ENCODE measurements around the gene IL16.

Gene IL16

DNA sequence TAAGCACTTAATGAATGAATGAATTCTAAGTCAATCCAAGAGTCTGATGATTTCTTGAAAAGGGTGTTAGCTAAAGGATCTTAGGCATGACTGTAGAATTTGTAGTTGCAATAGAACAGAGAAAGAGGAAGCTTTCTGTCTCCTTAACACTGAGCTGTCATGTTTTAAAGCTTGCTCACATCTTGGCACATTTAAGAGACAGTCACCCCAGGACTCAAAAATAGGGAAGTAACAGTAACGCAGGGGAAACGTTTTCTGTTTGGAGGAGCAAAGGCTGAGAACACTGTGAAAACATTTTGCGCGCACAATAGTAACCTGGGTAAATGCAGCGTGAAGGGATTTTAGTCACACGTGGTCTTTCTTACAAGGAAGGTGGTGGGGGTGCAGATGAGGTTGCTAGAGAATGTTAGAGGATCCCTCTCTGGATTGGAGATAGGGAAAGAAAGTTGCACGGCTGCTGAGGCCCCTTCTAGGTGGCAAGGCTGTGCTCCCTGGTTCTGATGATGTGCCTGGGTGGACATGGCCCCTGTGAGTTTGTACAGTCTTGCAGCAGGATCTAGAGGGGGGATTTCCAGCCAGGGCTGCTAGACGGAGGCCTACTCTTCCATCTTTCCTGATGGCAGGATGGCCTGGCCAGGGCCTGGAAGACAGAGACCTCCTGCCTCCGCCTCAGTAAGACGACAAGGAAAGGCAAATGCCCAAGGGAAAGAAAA is 115.2 kb downstream of the IL16 start:
- no peak overlapping the region for H3K27ac ChIP-seq
- no peak for TF ChIP-seq ZFX (IDR thresholded peaks at IDR 0.05; ENCODE audit: borderline replicate concordance)

DNA sequence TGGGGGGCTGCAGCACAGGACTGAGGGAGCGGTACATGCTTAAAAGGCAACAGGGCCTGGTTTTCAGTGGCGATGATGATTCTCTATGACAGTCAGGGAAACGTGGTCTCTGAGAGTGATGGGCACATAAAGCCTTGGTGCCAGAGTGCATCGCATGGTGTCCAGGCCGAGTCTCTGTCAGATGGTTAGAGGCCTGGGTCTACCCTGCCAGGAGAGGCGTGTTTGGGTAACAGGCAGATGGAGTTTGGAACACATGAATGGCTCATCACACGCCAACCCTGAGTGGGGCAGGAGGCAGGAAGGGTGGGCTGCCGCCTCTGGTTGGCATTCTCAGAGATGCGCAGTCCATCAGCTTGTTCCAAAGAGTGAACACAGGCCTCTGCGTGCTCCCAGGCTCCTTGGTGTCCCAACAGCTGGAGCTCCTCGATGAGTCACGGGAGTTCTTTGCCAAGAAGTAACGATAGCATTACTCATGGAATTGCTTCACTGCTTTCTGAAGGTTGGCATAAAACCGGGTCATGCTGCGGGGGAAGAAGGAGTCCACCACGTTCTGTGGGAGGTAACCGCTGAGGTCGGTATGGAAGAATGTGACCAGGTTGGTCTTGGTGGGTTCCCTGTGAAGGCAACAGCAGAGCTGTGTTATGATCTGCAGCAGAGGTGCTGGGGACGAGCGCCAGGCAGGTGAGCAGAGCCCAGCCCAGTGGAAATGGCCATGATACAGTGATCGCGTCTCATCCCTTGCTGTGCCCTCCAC is 116.3 kb downstream of the IL16 start:
- TF ChIP-seq, protein P1, sequence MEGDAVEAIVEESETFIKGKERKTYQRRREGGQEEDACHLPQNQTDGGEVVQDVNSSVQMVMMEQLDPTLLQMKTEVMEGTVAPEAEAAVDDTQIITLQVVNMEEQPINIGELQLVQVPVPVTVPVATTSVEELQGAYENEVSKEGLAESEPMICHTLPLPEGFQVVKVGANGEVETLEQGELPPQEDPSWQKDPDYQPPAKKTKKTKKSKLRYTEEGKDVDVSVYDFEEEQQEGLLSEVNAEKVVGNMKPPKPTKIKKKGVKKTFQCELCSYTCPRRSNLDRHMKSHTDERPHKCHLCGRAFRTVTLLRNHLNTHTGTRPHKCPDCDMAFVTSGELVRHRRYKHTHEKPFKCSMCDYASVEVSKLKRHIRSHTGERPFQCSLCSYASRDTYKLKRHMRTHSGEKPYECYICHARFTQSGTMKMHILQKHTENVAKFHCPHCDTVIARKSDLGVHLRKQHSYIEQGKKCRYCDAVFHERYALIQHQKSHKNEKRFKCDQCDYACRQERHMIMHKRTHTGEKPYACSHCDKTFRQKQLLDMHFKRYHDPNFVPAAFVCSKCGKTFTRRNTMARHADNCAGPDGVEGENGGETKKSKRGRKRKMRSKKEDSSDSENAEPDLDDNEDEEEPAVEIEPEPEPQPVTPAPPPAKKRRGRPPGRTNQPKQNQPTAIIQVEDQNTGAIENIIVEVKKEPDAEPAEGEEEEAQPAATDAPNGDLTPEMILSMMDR (IDR thresholded peaks at IDR 0.05) = no peak
- no peak for TF ChIP-seq ZFX (IDR thresholded peaks at IDR 0.05; ENCODE audit: borderline replicate concordance)
- no peak overlapping the region for H3K27ac ChIP-seq

DNA sequence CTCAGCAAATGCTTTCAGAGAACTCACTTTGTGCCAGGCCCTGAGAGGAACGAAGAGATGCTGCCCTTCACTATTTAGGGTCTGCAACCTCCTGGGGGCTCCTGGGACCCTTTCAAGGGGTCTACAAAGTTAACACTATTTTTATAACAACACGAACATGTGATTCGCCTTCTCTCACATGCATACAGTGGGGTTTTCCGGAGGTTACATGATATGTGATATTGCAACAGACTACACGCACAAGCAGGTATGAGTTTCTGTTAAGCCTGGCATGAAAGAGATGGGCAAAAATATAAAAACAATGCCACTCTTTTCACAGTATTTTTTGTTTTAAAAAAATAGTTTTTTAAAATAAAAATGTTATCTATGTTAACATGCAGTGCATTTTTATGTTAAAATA is 117.0 kb downstream of the IL16 start:
- TF ChIP-seq, protein P1 (IDR thresholded peaks at IDR 0.05) = no peak
- no peak for TF ChIP-seq ZFX (IDR thresholded peaks at IDR 0.05; ENCODE audit: borderline replicate concordance)
- no peak overlapping the region for H3K27ac ChIP-seq

DNA sequence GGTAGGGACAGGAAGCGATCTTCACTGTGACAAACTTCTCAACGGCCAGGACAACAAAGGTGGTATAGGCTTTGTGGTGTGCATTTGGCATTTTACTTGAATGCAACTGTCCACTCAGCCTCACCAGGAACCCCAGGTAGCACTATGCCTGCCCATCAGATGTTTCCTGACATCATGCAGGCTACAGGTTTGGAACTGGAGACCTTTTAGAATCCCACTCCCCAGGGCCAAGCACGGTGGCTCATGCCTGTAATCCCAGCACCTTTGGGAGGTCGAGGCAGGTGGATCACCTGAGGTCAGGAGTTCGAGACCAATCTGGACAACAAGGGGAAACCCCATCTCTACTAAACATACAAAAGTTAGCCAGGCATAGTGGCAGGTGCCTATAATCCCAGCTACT is 117.7 kb downstream of the IL16 start:
- TF ChIP-seq ZFX (IDR thresholded peaks at IDR 0.05; ENCODE audit: borderline replicate concordance) = no peak
- TF ChIP-seq, protein P1 (IDR thresholded peaks at IDR 0.05) = no peak

DNA sequence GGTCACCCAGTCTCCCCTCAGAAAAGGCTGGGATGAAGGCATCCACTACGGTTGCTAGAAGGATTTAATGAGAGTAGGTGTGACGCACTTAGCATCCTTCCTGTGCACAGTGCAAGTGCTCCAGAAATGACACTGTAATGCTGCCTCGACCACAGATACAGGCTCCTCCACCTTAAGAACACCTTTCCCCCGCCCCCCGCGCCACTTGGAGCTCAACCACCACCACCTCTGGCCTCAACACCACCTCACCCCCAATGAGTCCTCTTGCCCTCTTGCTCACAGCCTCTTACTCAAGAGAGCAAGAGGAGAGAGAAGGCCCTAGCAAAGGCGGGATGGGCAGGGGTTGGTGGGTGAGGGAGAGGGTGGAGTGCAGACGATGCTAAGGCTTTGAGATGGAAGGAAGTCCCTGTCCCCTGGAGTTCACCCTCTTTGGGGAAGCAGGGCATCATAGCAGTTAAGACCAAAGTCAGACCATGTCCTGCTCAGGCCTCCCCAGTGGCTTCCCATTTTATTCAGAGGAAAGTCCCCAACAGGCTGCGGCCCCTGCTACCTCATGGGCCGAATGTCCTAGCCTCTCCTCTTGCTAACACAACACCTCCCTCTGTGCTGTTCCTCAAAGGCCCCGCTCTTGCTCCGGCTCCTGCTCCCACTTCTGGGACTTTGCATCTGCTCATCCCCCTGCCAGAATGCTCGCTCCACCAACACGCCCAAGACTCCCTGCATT is 118.9 kb downstream of the IL16 start:
- no peak overlapping the region for H3K27ac ChIP-seq
- TF ChIP-seq ZFX (IDR thresholded peaks at IDR 0.05; ENCODE audit: borderline replicate concordance) = no peak
- TF ChIP-seq, protein P1 (IDR thresholded peaks at IDR 0.05) = no peak

More for the DNA sequence above, 117.7 kb downstream of the IL16 start:
- no peak overlapping the region for H3K27ac ChIP-seq

DNA sequence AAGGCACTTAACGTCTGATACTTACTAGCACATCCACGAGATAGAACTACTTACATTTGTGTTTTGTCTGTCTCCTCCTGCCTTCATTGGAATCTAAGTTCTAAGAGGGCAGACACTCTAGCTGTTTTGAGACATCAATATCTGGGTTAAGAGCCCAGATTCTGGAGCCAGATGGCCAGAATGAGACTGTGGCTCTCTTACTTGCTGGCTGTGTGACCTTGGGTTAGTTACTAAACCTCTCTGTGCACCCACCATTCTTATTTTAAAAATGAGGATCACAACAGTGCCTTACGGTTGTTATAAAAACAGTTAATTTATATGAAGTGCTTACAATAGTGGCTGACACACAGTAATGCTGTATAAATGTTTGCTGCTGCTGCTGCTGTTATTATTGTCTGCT is 119.6 kb downstream of the IL16 start:
- no peak for TF ChIP-seq ZFX (IDR thresholded peaks at IDR 0.05; ENCODE audit: borderline replicate concordance)
- TF ChIP-seq, protein P1 (IDR thresholded peaks at IDR 0.05) = no peak
- H3K27ac ChIP-seq = no peak overlapping the region

DNA sequence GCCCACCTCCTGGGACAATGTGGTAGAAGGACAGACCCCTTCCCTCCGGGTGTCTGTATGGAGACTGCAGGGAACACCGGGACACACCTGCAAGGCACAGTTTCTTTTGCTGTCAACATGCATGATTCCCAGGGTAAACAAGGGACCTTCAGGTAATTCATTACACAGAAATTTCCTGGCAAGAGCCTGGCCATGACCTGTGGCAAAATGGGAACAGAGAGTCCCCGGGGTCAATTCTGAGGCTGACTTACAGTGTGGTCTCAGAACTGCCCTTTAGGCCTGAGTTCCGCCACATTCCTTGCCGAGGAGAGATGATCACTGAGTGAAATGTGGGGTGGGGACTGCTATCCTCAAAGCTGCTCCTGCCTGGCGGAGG is 121.0 kb downstream of the IL16 start:
- no peak overlapping the region for H3K27ac ChIP-seq
- TF ChIP-seq, protein P1 (IDR thresholded peaks at IDR 0.05) = no peak
- TF ChIP-seq ZFX (IDR thresholded peaks at IDR 0.05; ENCODE audit: borderline replicate concordance) = no peak

Measured in 22Rv1 (cell line).